ENCODE results near the gene PGM2.

PGM2 gene

DNA sequence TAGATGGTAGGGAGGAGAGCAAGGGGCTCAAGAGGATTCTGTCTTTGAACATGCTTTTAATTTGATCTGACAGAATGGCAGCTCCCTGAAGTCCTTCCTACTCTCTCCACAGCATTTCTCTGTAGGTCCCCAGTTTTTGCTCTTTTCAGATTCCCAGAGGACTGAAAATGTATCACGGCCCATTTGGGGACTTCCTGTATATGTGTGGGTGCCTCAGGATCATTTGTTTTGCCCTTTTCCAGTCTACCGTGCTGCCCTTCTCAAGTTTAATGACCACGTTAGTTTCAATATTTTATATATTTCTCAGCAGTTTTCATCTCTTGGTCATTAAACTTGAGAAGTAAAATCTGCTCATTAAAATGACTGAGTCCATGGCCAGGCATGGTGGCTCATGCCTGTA is 66.7 kb downstream of the PGM2 start:
- Histone ChIP-seq H3K4me1 (ENCODE audit: control insufficient read depth, insufficient read depth, low read length) (peaks cover 10% of the 10 kb centered on the region), H3K36me3 (ENCODE audit: control insufficient read depth, insufficient read depth, low read length) (no peaks in the 10 kb centered on the region), H3K4me3 (ENCODE audit: low read length) (peak overlapping the region; percentile 17), H3K27ac (ENCODE audit: low read depth, low read length) (no peak overlapping the region), H3K9ac (ENCODE audit: low read length) (no peak overlapping the region), H3K27me3 (ENCODE audit: control insufficient read depth, insufficient read depth, low read length) (no peaks in the 10 kb centered on the region)

- H3K9ac ChIP-seq (ENCODE audit: low read length), result no peak overlapping the region
Observed at GRCh38 chr4:37895271-37895670, 68.8 kb downstream of the PGM2 start.

GRCh38 chr4:37896206-37896860 is 69.8 kb downstream of the PGM2 start:
- H3K9ac ChIP-seq (ENCODE audit: low read length), result no peak overlapping the region
- no peak overlapping the region for H3K4me3 ChIP-seq (ENCODE audit: low read length)
- H3K36me3 ChIP-seq (ENCODE audit: control insufficient read depth, insufficient read depth, low read length), result no peaks in the 10 kb centered on the region
- H3K27me3 ChIP-seq (ENCODE audit: control insufficient read depth, insufficient read depth, low read length), result no peaks in the 10 kb centered on the region
- no peak overlapping the region for H3K27ac ChIP-seq (ENCODE audit: low read depth, low read length)
- peaks cover 4% of the 10 kb centered on the region for H3K4me1 ChIP-seq (ENCODE audit: control insufficient read depth, insufficient read depth, low read length)

More at GRCh38 chr4:37895271-37895670, 68.8 kb downstream of the PGM2 start:
- H3K36me3 ChIP-seq (ENCODE audit: control insufficient read depth, insufficient read depth, low read length), result no peaks in the 10 kb centered on the region
- H3K4me1 ChIP-seq (ENCODE audit: control insufficient read depth, insufficient read depth, low read length), result peaks cover 4% of the 10 kb centered on the region
- no peak overlapping the region for H3K27ac ChIP-seq (ENCODE audit: low read depth, low read length)
- no peaks in the 10 kb centered on the region for H3K27me3 ChIP-seq (ENCODE audit: control insufficient read depth, insufficient read depth, low read length)
- H3K4me3 ChIP-seq (ENCODE audit: low read length), result no peak overlapping the region

- Histone ChIP-seq H3K27me3 (ENCODE audit: control insufficient read depth, insufficient read depth, low read length) (no peaks in the 10 kb centered on the region), H3K27ac (ENCODE audit: low read depth, low read length) (no peak overlapping the region), H3K4me3 (ENCODE audit: low read length) (no peak overlapping the region), H3K36me3 (ENCODE audit: control insufficient read depth, insufficient read depth, low read length) (no peaks in the 10 kb centered on the region), H3K9ac (ENCODE audit: low read length) (no peak overlapping the region), H3K4me1 (ENCODE audit: control insufficient read depth, insufficient read depth, low read length) (peaks cover 6% of the 10 kb centered on the region)
Observed at GRCh38 chr4:37902212-37902611, 75.7 kb downstream of the PGM2 start.

GRCh38 chr4:37902738-37903693 is 76.5 kb downstream of the PGM2 start:
- Histone ChIP-seq H3K36me3 (ENCODE audit: control insufficient read depth, insufficient read depth, low read length) (no peaks in the 10 kb centered on the region), H3K4me1 (ENCODE audit: control insufficient read depth, insufficient read depth, low read length) (peaks cover 10% of the 10 kb centered on the region), H3K9ac (ENCODE audit: low read length) (no peak overlapping the region), H3K4me3 (ENCODE audit: low read length) (no peak overlapping the region), H3K27me3 (ENCODE audit: control insufficient read depth, insufficient read depth, low read length) (no peaks in the 10 kb centered on the region), H3K27ac (ENCODE audit: low read depth, low read length) (no peak overlapping the region)

- Histone ChIP-seq H3K4me1 (ENCODE audit: control insufficient read depth, insufficient read depth, low read length) (peaks cover 15% of the 10 kb centered on the region), H3K27ac (ENCODE audit: low read depth, low read length) (peak overlapping the region; percentile 6), H3K36me3 (ENCODE audit: control insufficient read depth, insufficient read depth, low read length) (no peaks in the 10 kb centered on the region), H3K27me3 (ENCODE audit: control insufficient read depth, insufficient read depth, low read length) (no peaks in the 10 kb centered on the region), H3K4me3 (ENCODE audit: low read length) (no peak overlapping the region), H3K9ac (ENCODE audit: low read length) (no peak overlapping the region)
Observed at GRCh38 chr4:37903901-37904300, 77.4 kb downstream of the PGM2 start.

- Histone ChIP-seq H3K9ac (ENCODE audit: low read length) (no peak overlapping the region), H3K36me3 (ENCODE audit: control insufficient read depth, insufficient read depth, low read length) (no peaks in the 10 kb centered on the region), H3K27ac (ENCODE audit: low read depth, low read length) (no peak overlapping the region), H3K4me3 (ENCODE audit: low read length) (no peak overlapping the region), H3K4me1 (ENCODE audit: control insufficient read depth, insufficient read depth, low read length) (peaks cover 17% of the 10 kb centered on the region), H3K27me3 (ENCODE audit: control insufficient read depth, insufficient read depth, low read length) (no peaks in the 10 kb centered on the region)
Observed at GRCh38 chr4:37904824-37905223, 78.3 kb downstream of the PGM2 start.

GRCh38 chr4:37905533-37906169 is 79.2 kb downstream of the PGM2 start:
- Histone ChIP-seq H3K4me1 (ENCODE audit: control insufficient read depth, insufficient read depth, low read length) (peaks cover 18% of the 10 kb centered on the region), H3K36me3 (ENCODE audit: control insufficient read depth, insufficient read depth, low read length) (no peaks in the 10 kb centered on the region), H3K9ac (ENCODE audit: low read length) (no peak overlapping the region), H3K27ac (ENCODE audit: low read depth, low read length) (no peak overlapping the region), H3K27me3 (ENCODE audit: control insufficient read depth, insufficient read depth, low read length) (no peaks in the 10 kb centered on the region), H3K4me3 (ENCODE audit: low read length) (no peak overlapping the region)

GRCh38 chr4:37908488-37909331 is 82.2 kb downstream of the PGM2 start:
- Histone ChIP-seq H3K9ac (ENCODE audit: low read length) (no peak overlapping the region), H3K27me3 (ENCODE audit: control insufficient read depth, insufficient read depth, low read length) (no peaks in the 10 kb centered on the region), H3K4me1 (ENCODE audit: control insufficient read depth, insufficient read depth, low read length) (peaks cover 18% of the 10 kb centered on the region), H3K27ac (ENCODE audit: low read depth, low read length) (peak overlapping the region; percentile 76), H3K36me3 (ENCODE audit: control insufficient read depth, insufficient read depth, low read length) (no peaks in the 10 kb centered on the region), H3K4me3 (ENCODE audit: low read length) (no peak overlapping the region)

GRCh38 chr4:37909332-37910090 is 83.0 kb downstream of the PGM2 start:
- H3K9ac ChIP-seq (ENCODE audit: low read length), result no peak overlapping the region
- peaks cover 15% of the 10 kb centered on the region for H3K4me1 ChIP-seq (ENCODE audit: control insufficient read depth, insufficient read depth, low read length)
- H3K36me3 ChIP-seq (ENCODE audit: control insufficient read depth, insufficient read depth, low read length), result no peaks in the 10 kb centered on the region
- H3K27ac ChIP-seq (ENCODE audit: low read depth, low read length), result no peak overlapping the region
- no peak overlapping the region for H3K4me3 ChIP-seq (ENCODE audit: low read length)
- no peaks in the 10 kb centered on the region for H3K27me3 ChIP-seq (ENCODE audit: control insufficient read depth, insufficient read depth, low read length)

DNA sequence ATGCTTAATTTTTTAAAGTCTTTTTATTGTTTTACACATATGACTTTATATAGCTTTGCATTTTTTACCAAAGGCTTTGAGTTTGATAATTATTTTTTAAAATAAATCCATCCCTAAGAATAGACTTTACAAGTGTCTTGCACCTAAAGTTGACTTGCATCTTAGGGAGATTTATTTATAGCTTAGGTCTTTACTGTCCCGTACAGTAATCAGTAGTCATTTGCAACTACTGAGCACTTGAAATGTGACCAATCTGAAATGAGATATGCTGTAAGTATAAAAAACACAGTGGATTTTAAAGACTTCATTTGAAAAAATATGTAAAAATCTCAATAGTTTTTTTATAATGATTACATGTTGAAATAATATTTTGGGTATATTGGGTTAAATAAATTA is 83.6 kb downstream of the PGM2 start:
- Histone ChIP-seq H3K27ac (ENCODE audit: low read depth, low read length) (no peak overlapping the region), H3K36me3 (ENCODE audit: control insufficient read depth, insufficient read depth, low read length) (no peaks in the 10 kb centered on the region), H3K9ac (ENCODE audit: low read length) (no peak overlapping the region), H3K4me3 (ENCODE audit: low read length) (no peak overlapping the region), H3K27me3 (ENCODE audit: control insufficient read depth, insufficient read depth, low read length) (no peaks in the 10 kb centered on the region), H3K4me1 (ENCODE audit: control insufficient read depth, insufficient read depth, low read length) (peaks cover 12% of the 10 kb centered on the region)
